ENCODE measurements around the gene ZNF423.

Gene ZNF423

DNA sequence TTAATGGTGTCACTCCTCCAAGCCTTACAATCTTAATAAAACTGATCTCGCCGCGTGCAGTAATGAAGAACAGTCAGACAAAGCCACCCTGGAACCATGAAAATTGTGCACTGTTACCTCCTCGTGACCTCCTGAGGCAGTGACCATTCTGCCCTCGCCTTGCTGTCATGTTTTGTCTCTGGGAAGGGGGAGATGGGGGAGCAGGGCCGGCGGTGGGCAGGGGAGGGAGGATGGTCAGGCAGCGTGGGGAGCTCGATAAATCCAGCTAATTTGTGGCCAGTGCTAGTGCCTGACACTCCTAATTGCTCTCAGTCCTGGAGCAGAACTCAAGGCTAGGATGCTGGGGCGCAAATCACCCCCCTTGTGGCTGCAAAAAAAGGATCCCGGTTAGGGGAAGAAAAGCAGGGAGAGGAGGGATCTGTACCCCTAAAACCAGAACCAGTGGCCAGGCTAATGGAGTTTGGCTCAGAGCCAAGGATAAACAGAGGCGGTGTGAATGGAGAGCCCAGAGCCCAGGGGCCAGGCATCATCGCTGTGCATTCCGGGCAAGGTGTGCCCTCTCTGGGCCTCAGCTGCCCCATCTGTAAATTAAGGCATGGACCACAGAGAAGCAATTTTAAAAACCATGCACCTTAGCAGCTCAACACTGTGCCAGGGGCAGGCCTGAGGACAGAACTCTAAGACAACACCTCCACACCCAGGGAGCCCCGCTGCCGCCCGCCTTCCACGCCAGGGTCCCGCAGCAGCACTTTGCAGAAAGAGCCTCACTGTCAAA, 113.3 kb downstream of the ZNF423 start:
- Histone ChIP-seq H3K9me3 (replicated peaks; ENCODE audit: low read length) (no peaks in the 10 kb centered on the region), H3K27me3 (ENCODE audit: control insufficient read depth, insufficient read depth, low read length) (peaks cover 5% of the 10 kb centered on the region), H3K9ac (ENCODE audit: low read depth, low read length) (no peak overlapping the region), H3K4me3 (ENCODE audit: low read length) (no peak overlapping the region), H3K36me3 (ENCODE audit: insufficient read depth, low read length) (no peaks in the 10 kb centered on the region), H3K4me1 (ENCODE audit: control insufficient read depth, insufficient read depth, low read length) (no peaks in the 10 kb centered on the region), H3K4me2 (ENCODE audit: low read length) (no peak overlapping the region)

DNA sequence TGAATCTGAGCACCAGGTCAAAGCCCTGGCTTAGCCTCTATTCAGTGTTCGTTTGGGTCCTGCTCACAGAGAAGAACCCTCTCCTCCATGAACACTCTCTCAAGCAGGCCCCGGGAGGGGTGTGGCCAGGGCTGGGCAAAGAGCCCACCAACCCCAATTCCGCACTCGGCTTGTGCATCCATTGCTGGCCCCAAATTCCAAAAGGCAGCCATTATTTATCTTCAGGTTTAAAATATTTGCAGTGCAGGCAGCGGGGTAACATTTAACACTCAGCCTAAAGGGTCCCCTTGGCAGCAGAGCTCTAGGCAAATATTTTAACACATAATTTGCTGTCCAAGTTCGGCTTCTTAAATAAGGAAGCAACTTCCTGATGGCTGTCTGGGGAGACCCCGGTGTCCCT, 115.7 kb downstream of the ZNF423 start:
- Histone ChIP-seq H3K4me3 (ENCODE audit: low read length) (no peak overlapping the region), H3K4me2 (ENCODE audit: low read length) (no peak overlapping the region), H3K9ac (ENCODE audit: low read depth, low read length) (no peak overlapping the region), H3K27me3 (ENCODE audit: control insufficient read depth, insufficient read depth, low read length) (peaks cover 5% of the 10 kb centered on the region), H3K36me3 (ENCODE audit: insufficient read depth, low read length) (no peaks in the 10 kb centered on the region), H3K9me3 (replicated peaks; ENCODE audit: low read length) (no peaks in the 10 kb centered on the region), H3K4me1 (ENCODE audit: control insufficient read depth, insufficient read depth, low read length) (no peaks in the 10 kb centered on the region)

DNA sequence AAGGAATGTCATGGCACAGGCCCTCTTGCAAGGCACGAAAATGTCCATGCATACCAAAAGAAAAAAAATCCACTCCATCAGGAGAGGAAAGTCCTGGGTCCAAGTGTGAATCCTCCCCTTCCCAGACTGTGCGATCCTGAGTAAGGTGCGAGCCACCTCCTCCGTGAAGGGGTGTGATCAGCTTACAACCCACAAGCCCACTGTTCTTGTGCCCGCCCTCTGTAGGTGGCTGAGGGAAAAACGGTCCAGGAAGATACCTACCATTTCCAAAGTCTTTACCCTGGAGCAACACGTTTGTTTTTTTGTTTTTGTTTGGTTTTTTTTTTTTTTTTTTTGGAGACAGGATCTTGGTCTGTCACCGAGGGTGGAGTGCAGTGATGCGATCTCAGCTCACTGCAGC, 116.5 kb downstream of the ZNF423 start:
- Histone ChIP-seq H3K9ac (ENCODE audit: low read depth, low read length) (no peak overlapping the region), H3K4me1 (ENCODE audit: control insufficient read depth, insufficient read depth, low read length) (no peaks in the 10 kb centered on the region), H3K36me3 (ENCODE audit: insufficient read depth, low read length) (no peaks in the 10 kb centered on the region), H3K9me3 (replicated peaks; ENCODE audit: low read length) (no peaks in the 10 kb centered on the region), H3K4me3 (ENCODE audit: low read length) (no peak overlapping the region), H3K27me3 (ENCODE audit: control insufficient read depth, insufficient read depth, low read length) (peaks cover 5% of the 10 kb centered on the region), H3K4me2 (ENCODE audit: low read length) (no peak overlapping the region)

DNA sequence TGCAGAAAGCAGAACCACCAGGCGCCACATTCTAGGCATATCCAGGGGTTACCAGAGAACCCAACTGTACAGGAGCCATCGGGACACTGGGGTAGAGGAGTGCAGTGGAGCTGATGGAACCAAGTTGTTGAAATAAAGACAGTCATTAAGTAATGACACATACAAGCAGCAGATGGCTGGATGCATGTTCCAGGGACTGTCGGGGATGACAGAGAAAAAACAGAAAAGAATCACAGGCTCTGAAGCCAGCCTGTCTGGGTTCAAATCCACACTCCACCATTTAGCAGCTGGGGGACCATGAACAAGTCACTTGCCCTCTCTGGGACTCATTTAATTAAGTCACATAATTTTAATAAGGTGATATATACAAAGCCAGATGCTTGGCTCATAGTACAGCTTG, 117.1 kb downstream of the ZNF423 start:
- no peaks in the 10 kb centered on the region for H3K36me3 ChIP-seq (ENCODE audit: insufficient read depth, low read length)
- no peak overlapping the region for H3K9ac ChIP-seq (ENCODE audit: low read depth, low read length)
- peaks cover 5% of the 10 kb centered on the region for H3K27me3 ChIP-seq (ENCODE audit: control insufficient read depth, insufficient read depth, low read length)
- no peak overlapping the region for H3K4me3 ChIP-seq (ENCODE audit: low read length)
- no peaks in the 10 kb centered on the region for H3K9me3 ChIP-seq (replicated peaks; ENCODE audit: low read length)
- H3K4me1 ChIP-seq (ENCODE audit: control insufficient read depth, insufficient read depth, low read length) = no peaks in the 10 kb centered on the region
- no peak overlapping the region for H3K4me2 ChIP-seq (ENCODE audit: low read length)

DNA sequence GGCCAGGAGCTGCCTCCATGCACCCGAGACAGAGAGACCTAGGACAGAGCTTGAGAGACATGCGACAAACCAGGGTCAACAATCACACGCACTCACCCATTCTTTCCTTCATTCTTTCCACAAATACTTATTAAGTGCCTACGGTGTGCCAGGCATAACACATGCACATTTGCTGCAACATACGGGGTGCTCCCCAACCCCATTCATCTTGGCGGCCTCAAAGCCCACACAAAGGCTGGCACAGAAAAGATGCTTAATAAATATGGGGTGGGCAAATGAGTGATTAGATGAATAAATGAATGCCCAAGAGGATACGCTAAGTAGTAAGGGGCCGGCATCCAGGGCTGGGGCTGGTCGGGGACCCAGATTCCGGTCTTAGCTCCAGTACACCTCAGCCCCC, 117.9 kb downstream of the ZNF423 start:
- H3K36me3 ChIP-seq (ENCODE audit: insufficient read depth, low read length) = no peaks in the 10 kb centered on the region
- no peak overlapping the region for H3K9ac ChIP-seq (ENCODE audit: low read depth, low read length)
- peaks cover 5% of the 10 kb centered on the region for H3K27me3 ChIP-seq (ENCODE audit: control insufficient read depth, insufficient read depth, low read length)
- H3K4me2 ChIP-seq (ENCODE audit: low read length) = no peak overlapping the region
- no peaks in the 10 kb centered on the region for H3K4me1 ChIP-seq (ENCODE audit: control insufficient read depth, insufficient read depth, low read length)
- no peaks in the 10 kb centered on the region for H3K9me3 ChIP-seq (replicated peaks; ENCODE audit: low read length)
- no peak overlapping the region for H3K4me3 ChIP-seq (ENCODE audit: low read length)

GRCh38 chr16:49737541-49737940, 118.4 kb downstream of the ZNF423 start:
- no peaks in the 10 kb centered on the region for H3K36me3 ChIP-seq (ENCODE audit: insufficient read depth, low read length)
- H3K27me3 ChIP-seq (ENCODE audit: control insufficient read depth, insufficient read depth, low read length) = peaks cover 5% of the 10 kb centered on the region
- no peaks in the 10 kb centered on the region for H3K9me3 ChIP-seq (replicated peaks; ENCODE audit: low read length)
- no peak overlapping the region for H3K4me3 ChIP-seq (ENCODE audit: low read length)
- no peak overlapping the region for H3K9ac ChIP-seq (ENCODE audit: low read depth, low read length)
- H3K4me1 ChIP-seq (ENCODE audit: control insufficient read depth, insufficient read depth, low read length) = no peaks in the 10 kb centered on the region
- H3K4me2 ChIP-seq (ENCODE audit: low read length) = no peak overlapping the region

DNA sequence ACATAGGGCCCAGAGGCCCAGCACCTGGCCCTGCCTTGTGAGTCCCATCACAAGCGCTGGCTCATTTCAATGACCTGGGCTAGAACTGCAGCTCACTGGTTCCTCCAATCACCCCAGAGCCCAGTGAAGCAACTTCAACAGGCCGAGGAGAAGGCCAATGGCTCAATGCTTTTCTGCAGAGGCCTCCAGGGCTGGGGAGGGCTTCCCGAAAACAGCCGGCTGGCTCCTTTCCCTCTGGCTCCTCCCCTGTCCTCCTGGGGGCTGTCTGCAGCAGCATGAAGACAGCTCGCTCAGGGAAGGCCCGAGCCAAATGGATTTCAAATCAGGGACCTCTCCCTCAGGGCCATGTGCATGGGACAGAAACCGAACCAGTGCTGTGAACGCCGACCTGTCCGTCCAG, 121.6 kb downstream of the ZNF423 start:
- no peak overlapping the region for H3K4me3 ChIP-seq (ENCODE audit: low read length)
- peaks cover 5% of the 10 kb centered on the region for H3K27me3 ChIP-seq (ENCODE audit: control insufficient read depth, insufficient read depth, low read length)
- no peaks in the 10 kb centered on the region for H3K36me3 ChIP-seq (ENCODE audit: insufficient read depth, low read length)
- H3K9me3 ChIP-seq (replicated peaks; ENCODE audit: low read length) = no peaks in the 10 kb centered on the region
- no peak overlapping the region for H3K9ac ChIP-seq (ENCODE audit: low read depth, low read length)
- H3K4me2 ChIP-seq (ENCODE audit: low read length) = no peak overlapping the region
- H3K4me1 ChIP-seq (ENCODE audit: control insufficient read depth, insufficient read depth, low read length) = no peaks in the 10 kb centered on the region

- H3K36me3 ChIP-seq (ENCODE audit: insufficient read depth, low read length) = no peaks in the 10 kb centered on the region
- no peak overlapping the region for H3K9ac ChIP-seq (ENCODE audit: low read depth, low read length)
- H3K4me1 ChIP-seq (ENCODE audit: control insufficient read depth, insufficient read depth, low read length) = no peaks in the 10 kb centered on the region
- H3K27me3 ChIP-seq (ENCODE audit: control insufficient read depth, insufficient read depth, low read length) = peaks cover 4% of the 10 kb centered on the region
- no peak overlapping the region for H3K4me3 ChIP-seq (ENCODE audit: low read length)
- H3K9me3 ChIP-seq (replicated peaks; ENCODE audit: low read length) = no peaks in the 10 kb centered on the region
- H3K4me2 ChIP-seq (ENCODE audit: low read length) = no peak overlapping the region
Measured at GRCh38 chr16:49733313-49734009, 122.5 kb downstream of the ZNF423 start.

DNA sequence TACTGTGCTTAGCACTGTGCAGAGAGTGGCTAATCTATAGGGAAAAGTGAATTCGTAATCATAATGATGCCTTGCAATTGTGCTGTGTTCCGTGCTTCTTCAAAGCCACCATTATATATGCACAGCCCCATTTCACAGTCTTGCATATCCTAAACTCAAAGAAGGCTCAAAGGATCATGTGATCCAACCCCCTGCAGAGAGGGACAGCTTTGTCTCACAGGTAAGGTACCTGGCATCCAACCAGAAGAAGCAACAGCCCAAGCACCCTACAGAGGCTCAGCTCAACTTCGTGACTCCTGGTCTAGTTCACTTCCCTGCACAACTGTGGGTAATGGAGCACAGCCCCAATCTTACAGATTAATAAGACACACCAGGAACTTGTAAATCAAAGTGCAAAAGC, 124.0 kb downstream of the ZNF423 start:
- Histone ChIP-seq H3K9ac (ENCODE audit: low read depth, low read length) (no peak overlapping the region), H3K4me3 (ENCODE audit: low read length) (no peak overlapping the region), H3K27me3 (ENCODE audit: control insufficient read depth, insufficient read depth, low read length) (no peaks in the 10 kb centered on the region), H3K4me2 (ENCODE audit: low read length) (no peak overlapping the region), H3K4me1 (ENCODE audit: control insufficient read depth, insufficient read depth, low read length) (no peaks in the 10 kb centered on the region), H3K36me3 (ENCODE audit: insufficient read depth, low read length) (no peaks in the 10 kb centered on the region), H3K9me3 (replicated peaks; ENCODE audit: low read length) (no peaks in the 10 kb centered on the region)

DNA sequence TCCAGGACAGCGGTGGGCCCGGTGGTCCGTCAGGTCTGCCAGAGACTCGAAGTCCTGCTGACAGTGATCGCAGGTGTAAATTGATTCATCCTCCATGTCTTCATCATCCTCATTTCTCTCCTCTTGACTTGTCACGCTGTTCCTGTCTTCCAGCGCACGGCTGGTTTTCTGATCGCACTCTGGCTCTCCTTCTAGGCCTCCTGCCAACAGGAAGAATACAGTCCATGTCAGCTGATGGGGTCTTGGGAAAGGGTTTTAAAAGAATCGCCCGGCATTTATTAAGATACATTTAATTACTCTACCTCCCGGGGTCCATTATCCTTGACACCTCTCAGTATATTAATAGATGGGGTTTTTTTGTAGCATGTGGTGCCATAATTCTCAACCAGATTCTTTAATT, 125.1 kb downstream of the ZNF423 start:
- no peaks in the 10 kb centered on the region for H3K27me3 ChIP-seq (ENCODE audit: control insufficient read depth, insufficient read depth, low read length)

GRCh38 chr16:49727611-49728010, 128.3 kb downstream of the ZNF423 start:
- no peaks in the 10 kb centered on the region for H3K9me3 ChIP-seq (replicated peaks; ENCODE audit: low read length)
- no peak overlapping the region for H3K9ac ChIP-seq (ENCODE audit: low read depth, low read length)
- no peaks in the 10 kb centered on the region for H3K27me3 ChIP-seq (ENCODE audit: control insufficient read depth, insufficient read depth, low read length)
- no peak overlapping the region for H3K4me3 ChIP-seq (ENCODE audit: low read length)
- H3K4me1 ChIP-seq (ENCODE audit: control insufficient read depth, insufficient read depth, low read length) = no peaks in the 10 kb centered on the region
- no peaks in the 10 kb centered on the region for H3K36me3 ChIP-seq (ENCODE audit: insufficient read depth, low read length)
- no peak overlapping the region for H3K4me2 ChIP-seq (ENCODE audit: low read length)

More for the DNA sequence above, 125.1 kb downstream of the ZNF423 start:
- H3K4me2 ChIP-seq (ENCODE audit: low read length) = no peak overlapping the region
- H3K4me3 ChIP-seq (ENCODE audit: low read length) = no peak overlapping the region
- no peaks in the 10 kb centered on the region for H3K36me3 ChIP-seq (ENCODE audit: insufficient read depth, low read length)
- no peaks in the 10 kb centered on the region for H3K9me3 ChIP-seq (replicated peaks; ENCODE audit: low read length)
- no peaks in the 10 kb centered on the region for H3K4me1 ChIP-seq (ENCODE audit: control insufficient read depth, insufficient read depth, low read length)
- H3K9ac ChIP-seq (ENCODE audit: low read depth, low read length) = no peak overlapping the region

- Histone ChIP-seq H3K9ac (ENCODE audit: low read depth, low read length) (no peak overlapping the region), H3K36me3 (ENCODE audit: insufficient read depth, low read length) (no peaks in the 10 kb centered on the region), H3K27me3 (ENCODE audit: control insufficient read depth, insufficient read depth, low read length) (no peaks in the 10 kb centered on the region), H3K4me2 (ENCODE audit: low read length) (no peak overlapping the region), H3K9me3 (replicated peaks; ENCODE audit: low read length) (no peaks in the 10 kb centered on the region), H3K4me3 (ENCODE audit: low read length) (no peak overlapping the region), H3K4me1 (ENCODE audit: control insufficient read depth, insufficient read depth, low read length) (no peaks in the 10 kb centered on the region)
Measured at GRCh38 chr16:49726155-49726554, 129.8 kb downstream of the ZNF423 start.

Data from skeletal muscle satellite cell (primary cell).